NCI-H69 (cell line): ENCODE measurements around the gene PPFIBP2.

ENCODE experiments used
- DNase-seq: peaks from one replicate; lab custom pipeline; 2025; lab: John Stamatoyannopoulos, UW

The PPFIBP2 gene

DNA sequence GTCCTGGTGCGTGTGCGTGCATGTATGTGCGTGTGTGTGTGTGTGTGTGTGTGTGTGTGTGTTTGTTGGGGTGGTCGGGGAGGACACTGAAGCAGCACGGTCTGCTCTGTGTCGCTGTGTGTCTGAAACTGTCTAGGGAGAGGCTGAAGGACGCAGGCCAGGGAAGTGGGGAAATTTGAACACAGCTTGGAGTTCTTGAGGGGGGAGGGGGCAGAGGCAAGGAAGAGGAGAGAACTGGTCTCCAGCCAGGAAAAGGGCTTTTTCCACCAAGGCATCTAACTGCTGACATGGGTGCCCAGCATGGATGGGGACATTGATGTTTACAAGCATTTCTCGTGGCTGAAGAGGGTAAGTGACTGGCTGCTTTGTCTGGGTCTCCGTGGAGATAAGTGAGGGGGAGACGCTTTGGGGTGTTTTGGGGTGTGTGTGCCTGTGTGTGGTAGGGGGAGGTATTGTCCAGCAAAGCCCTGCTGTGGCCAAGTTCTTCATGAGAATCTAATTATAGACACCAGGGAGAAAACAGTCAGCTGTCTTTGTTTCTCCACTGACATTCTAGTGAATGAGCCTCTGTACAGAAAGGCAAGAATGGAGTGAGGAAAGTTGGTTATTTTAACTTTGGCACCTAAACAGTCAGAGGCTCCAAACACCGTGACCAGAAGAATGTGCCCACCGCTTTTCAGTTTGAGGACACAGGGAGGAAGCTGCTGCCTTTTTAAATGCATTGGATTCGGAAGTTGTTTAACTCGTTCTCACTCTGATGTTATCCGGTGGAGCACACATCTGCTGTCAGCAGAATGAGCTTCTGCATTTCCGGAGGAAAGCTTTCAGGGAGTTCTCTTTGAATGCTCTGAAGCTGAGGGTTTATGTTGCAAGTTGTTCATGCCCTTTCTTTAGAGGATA is 63.7 kb downstream of the PPFIBP2 start:
- peak; percentile 16 for DNase-seq

DNA sequence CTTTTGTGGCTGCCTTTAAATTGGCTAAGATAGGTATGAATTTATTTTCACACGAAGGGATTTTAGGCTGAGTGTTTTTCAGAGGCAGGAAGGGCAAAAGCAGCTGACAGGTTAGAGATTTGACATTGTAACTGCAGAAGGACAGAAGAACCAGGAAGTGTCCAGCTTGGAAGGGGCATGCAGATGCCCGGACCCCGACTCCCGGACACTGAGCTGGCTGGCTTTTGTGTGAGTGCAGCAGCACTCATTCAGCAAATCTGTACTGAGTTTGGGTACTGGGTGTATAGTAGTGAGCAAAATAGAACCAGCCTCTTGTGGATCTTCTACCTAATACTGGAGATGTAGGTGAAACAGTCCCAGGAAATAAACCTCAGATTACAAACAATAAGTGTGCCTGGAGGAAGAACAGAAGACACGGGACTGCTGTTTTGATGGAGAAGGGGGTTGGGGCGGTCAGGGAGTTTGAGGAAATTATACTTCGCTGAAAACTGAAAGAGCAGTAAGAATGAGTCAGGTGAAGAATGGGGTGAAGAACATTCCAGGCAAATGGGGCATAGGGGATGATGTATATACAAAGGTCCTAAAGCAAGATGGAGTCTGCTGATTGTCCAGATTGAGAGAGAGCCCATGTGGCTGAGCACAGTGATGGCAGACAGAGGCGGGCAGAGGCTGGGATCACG is 64.6 kb downstream of the PPFIBP2 start:
- no peak for DNase-seq

DNA sequence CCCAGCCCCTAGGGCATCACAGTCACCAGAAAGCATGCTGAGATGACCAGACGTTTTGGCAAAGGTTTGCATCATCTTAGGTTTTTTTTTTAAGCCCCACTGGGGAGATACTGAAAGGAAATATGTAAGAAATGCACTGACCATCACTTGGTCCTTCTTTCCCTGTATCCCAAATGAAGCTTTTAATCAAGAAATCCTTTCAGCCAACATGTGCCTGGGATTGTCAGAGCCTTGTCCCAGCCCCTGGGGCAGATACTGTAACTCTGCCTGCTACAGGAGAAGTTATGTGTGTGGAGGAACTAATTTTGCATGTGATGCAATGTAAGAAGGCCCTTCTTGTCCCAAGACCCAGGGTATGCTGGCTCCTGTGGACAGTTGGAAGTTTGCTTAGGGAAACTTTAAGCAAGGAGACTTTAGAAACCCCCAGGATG is 65.6 kb downstream of the PPFIBP2 start:
- no peak for DNase-seq

DNA sequence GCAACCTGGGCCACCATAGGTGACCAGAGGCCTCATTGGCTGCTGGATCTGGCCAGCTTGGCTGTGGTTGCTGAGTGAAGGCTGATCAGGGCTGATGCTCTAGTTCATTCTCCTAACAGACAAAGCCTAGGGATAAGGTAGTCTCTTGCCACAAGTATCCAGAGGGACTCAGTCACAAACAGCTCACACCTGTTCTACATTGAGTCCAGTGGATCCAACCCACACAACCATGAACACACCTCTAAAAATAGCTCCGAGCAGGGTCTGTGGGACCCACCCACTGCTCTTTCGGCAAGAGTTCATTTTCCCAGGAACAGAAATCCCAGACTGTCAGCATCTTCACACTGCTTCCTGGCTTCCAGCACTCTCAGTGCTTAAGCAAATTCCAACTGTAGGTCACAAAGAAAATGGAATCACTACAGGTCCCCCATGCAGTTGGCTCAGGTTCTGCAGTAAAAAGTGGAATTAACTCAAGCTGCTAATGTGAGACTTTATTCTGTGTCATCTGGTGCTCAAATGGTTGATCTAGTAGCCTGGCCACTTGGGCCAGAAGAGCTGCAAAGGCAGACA is 67.3 kb downstream of the PPFIBP2 start:
- DNase-seq = no peak

DNA sequence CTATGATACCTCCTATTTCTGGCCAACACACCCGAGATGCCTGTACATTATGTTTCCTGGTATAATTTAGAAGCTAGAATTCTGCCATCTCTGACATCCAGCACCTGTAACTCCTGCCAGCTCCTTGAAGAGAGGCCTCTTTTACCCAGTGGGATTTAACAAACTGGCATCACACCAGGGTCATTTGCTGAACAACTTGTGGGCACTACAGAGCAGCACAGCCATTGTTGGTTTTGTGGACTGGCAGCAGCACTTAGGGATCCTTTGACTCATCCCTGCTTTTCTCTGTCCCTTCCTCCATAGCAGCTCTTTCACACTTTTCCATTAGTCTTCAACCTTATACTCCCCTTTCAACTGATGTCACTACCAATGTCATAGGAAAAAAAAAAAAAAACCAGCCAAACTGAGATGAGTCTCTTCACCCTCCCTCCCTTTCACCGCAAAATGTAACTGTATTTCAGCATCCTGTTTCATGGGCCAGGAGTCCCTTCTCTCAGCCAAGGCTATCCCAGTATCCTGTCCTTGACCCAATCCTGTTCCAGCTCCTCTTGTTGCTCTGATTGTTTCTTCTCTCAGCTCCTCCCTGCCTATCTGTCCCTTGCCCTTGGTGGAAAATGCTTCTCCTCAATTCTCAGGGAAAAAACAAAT is 68.7 kb downstream of the PPFIBP2 start:
- no peak for DNase-seq

DNA sequence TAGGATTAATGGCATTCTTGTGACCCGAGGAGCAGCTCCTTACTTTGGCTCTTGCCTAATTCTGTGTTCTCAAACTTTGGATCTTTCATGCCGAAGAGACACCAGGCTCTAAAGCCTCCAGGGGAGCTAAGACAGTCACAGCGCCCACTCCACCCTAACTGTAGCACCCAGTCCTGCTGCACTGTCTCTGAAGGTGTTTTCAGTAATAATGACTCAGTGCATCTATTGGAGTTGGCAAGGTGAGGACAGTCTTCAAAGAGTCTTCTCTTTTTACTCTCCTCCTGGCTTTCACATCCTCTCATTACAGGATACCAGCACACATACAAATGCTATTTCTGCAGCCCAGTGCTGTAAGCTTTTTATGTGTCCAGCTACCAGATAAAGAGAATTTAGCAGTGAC is 69.4 kb downstream of the PPFIBP2 start:
- DNase-seq = no peak

DNA sequence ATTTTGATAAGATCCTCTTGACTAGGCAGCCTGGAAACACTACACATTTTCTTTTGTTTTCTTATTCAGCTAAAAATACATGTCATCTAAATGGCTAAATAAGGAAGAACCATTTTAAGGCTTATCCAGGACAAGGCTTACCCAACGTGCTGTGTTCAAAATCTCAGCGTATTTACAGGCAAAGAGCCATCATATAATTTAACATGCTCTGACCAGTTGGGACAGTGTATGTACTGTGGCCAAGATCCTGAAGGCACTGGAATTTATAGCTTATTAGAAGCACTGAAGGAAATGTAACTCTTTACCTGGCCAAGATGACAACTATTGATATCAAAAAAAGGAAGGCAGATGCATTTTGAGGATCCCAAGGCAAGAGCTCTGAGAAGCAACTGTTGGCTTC is 71.1 kb downstream of the PPFIBP2 start:
- DNase-seq = no peak

DNA sequence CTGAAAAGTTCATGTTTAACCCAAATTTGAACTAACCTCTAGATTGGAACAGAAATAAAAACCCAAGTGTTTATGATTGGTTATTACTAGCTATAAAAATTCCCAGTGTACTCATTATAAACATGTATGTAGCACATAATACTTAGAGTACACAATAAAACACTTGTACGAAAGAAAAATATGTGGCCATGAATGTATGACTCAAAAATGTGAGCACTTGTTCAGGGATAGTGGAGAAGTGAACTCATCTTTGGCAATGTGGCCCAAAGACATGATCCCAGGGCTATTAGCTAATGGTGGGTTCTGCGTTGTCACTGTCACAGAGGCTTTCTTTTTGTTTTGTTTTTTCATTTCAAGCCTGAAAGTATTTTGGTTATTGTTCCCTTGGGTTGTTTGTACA is 72.0 kb downstream of the PPFIBP2 start:
- DNase-seq = no peak

DNA sequence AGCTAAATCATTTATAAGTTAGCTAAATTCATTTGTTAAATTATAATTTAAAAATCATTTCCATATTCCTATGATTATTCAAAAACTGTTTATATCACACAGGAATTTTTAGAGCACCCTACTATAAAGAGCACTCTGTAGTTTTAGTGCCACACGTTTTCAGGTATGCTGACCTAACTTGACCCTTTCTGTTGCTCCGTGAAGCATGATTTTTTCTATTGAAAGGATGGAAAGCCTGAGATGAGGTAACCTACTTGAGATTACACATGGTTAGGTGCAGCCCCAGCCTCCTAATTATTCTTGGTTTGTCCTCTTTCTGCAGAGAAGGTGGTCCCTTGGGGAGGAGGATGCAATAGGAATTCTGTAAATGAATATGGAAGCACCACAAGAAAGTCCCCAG is 72.6 kb downstream of the PPFIBP2 start:
- DNase-seq = peak; percentile 7

DNA sequence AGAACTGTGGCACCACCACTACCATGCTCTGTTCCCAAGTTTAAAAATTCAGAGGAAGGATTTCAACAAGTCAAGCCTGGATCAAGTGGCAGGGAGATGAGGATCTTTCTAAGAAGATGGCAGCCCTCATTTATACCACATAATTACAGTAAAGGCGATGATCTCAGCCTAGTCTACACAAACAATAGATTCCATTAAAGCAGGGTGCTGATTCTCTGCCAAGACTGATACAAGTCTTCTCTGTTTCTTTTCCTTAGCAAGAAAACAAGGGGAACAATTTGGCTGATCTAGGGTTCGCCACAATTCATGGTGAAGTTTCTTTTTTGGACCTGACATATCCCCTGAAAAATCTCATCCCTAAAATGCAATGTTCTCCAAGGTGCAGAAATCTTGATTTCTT is 73.9 kb downstream of the PPFIBP2 start:
- DNase-seq = peak; percentile 22

DNA sequence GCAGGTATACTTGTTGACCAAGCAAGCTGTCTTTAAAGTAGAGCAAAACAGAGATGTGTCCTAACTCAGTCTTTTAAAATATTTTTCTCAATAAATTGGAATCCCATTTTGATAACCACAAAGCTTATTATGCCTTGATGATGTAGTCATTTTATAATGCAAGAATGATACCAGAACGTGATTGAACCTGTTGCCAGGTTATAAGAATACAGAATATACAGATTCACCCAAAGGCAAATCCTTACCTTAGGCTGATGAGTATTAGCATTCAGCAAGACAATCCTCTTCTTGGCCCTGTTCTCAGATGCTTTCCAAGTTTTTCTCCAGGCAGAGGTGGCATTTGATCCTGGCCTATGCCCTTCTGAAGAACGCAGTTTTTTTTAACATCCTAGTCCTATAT is 76.1 kb downstream of the PPFIBP2 start:
- no peak for DNase-seq

DNA sequence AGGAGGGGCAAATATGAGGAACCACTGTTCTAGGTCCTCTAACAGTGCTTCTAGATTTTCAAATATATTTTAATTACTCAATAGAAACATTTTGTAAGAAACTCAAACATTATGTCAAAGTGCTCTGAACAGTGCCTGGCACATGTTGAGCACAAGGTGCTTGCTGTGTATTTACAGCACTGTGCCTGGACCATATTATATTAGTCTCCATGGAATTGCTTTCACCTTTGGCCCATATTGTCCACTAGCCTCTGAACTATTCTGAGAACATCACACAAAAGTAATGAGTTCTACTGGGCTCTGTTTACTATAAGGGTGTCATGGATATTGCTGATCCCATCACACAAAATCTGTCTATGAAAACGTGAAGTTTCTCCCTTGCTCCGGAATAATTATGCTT is 76.7 kb downstream of the PPFIBP2 start:
- DNase-seq = no peak

DNA sequence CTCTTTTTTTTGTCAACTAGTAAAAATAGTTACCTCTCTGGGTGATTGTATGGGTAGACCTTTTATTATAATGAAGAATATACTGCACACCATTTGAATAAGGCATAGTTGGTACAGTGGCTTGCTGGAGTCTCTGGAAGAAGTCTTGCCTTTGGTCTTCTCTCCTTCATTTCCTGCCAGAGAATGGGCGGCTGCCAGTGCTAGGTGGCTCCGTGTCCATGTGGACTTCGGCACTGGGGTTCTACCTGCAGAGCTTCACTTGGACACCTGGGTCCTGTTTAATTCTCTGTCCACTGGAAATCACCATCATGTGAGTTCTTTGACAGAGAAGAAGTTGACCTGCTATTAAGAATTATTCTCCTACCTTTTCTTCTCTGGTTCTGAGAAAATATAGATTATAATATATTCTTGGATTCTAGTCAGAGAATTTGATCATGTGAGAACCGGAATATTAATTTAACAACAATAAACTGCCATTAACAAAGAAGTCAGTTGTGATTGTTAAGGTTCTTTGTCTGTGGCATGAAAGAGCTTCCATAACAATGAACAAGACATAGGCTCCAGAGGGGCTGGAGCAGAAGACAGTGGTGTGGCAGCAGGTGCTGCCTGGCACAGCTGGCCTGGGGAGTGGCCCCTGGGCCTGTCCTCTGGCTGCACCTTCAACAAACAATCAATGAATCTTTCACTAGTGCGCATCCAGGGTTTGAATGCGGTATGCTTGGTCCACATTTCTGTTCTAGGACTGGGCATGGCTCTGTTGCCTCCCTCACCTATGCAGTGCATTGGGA is 77.5 kb downstream of the PPFIBP2 start:
- peak; percentile 4 for DNase-seq

DNA sequence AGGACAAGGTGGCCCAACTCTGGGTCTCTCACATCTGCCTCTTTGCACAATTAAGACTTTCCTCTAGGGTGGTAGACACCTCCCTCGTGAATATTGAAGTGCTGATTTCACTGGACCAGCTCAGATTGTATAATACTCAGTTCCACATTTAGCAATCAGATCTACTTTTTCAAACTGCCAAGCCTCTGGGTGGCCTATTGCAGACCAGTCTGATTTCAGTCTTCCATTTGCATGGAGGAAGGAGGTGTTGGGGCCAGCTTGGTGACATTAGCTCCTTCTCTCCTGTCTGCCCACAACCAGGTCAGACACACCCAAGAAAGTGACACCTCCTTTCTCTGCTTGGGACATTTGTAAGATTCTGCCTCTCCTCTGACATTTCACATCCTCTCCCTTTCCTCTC is 78.2 kb downstream of the PPFIBP2 start:
- no peak for DNase-seq

DNA sequence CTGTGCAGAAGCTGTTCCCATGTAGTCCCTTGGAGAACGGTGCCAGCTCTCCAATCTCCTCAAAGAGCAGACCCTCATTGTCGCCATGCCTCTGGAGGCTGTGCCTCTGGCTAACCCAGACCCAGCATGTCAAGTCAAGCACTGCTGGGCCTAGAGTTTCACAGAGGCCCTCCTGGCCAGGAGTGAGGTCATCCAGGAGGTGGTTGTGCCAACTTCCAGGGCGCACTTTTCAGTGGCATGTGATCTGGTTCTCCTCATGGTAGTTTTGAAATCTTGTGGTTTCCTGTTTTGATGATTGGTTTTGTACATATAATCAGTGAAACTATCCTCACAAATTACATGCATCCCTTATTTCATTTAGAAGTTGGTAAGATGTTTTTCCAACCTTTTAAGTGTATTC is 78.9 kb downstream of the PPFIBP2 start:
- no peak for DNase-seq

DNA sequence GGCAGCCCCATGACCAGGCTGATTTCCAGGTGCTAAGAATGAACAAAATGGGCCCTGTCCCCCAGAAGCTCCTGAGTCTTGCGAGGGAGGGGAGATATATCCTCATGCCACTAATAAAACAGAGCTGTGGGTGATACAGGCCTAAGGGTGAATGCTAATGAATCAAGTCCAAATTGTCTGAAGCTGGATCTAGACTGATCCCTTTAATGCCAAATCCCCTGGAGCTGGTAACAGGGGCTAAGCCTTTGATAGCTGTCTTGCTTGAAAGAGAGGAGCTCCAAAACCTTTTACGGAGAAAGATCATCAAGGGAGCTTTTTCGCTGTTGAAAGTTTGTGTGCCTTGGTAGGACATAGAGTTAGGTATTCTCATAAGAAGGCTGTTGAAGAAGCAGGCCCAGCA is 79.7 kb downstream of the PPFIBP2 start:
- DNase-seq = no peak

DNA sequence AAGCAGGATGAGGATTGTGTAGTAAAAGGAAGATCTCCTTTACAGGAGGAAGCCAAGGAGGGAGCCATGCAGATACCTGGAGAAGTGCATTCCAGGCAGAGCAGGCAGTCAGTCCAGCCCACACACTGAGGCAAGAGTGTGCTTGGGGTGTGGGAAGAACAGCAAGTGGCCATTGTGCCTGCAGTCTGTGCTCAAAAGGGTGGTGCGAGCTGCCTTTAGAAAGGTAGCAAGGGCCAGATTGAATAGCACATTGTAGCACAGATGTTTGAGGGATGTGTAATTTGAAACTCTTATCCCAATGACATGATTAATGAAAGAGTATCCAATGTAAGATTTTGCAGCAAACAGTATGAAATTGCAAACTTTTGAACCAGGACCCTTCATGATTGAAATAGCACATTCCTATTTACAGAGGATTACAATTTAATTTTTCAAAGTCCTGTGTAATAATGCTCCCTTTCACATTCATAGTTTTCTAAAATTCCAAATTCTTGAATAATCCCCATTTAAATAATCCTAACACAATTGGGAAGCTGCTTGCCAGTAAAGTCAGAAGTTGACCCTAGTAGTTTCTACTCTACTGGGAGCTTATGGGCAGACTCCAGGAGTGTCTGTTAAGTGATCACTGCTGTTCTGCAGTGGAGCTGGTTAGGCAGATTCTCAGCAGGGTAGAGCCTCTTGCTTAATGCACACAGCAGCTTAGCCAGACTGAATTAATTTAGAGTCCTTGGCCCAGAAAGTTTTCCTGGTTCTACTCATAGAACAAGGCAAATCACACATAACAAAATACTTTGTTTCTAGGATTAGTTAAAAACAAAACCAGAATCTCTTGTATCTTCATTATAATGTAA is 81.4 kb downstream of the PPFIBP2 start:
- peak; percentile 68 for DNase-seq

DNA sequence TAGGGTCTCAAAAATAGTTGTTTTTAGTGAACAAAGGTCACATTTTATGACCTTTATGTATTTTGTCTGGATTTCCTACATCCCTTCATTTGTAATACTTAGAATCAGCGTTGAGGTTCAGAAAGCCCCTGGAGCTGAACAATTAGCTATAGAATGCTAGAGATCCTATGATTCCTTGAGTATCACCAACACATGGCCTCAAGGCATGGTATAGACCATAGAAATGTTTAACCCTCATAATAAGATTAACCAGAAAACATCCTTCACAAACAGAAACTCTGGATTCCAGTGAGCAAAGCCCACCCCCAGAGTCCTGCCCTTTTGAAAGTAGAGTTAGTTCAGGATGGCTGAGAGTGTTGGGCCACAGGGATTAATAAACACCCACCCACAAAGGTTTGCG is 82.2 kb downstream of the PPFIBP2 start:
- no peak for DNase-seq

DNA sequence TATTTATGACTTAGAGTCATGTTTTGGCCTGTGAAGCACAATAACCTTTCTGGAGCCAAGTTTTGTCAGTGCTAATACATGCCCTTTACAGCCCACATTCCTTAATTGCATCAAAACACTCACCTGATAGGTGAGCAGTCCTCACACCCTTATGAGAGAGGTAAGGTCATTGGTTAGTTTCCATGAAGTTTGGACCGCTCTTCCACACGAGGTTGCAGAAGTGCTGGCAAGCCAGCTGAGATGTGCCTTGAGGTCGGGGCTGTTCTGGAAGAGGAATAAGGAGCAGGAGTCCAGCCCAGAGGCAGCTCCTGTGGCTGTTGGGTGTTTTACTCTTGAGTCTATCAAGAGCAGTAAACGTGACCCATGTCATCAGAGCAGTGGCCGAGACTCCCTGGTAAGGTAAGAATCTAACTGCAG is 83.2 kb downstream of the PPFIBP2 start:
- DNase-seq = no peak

DNA sequence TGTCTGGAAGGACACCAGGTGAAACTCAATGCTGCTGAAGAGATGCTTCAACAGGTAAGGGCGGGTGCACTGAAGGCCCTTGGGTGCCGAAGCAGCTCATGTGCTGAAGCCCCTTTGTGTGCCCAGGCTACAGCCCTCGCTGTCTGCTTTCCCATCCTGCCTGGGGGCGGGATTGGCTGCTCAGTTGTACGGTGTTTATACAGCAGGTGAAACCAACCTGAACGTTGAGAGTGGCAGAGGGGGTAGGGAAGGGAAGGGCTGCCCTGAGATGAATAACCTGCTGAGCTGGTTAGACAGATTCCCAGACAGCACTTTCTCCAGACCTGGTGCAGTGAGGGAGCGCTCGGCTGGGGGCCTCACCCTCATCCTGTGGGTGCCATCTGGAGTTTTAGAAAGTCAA is 83.8 kb downstream of the PPFIBP2 start:
- peak; percentile 83 for DNase-seq

DNA sequence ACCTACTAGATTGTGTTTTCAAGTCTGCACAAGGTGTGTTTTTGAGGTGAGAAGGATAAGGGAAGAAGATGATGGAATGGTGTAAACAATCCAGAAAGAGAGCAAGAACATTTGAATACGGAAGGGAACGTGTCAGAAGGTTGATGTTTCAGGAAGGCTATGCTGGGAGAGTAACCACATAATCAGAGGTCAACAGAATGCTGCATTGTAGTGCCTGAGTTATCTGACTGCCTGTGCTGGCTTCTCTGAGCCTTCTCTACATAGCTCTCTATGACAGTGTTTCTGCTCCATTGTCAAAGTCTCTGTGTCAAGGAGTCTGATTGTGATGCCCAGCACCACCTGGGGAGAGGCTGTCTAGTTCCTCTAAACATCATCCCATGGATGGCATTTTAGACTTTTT is 85.4 kb downstream of the PPFIBP2 start:
- DNase-seq = no peak
